ENCODE results near the gene TUBG2. TPM values are rescaled to one million over a fixed set of nuclear protein-coding genes. Genes with fewer than 3 reads are reported as not detected.

TUBG2 gene
- total RNA-seq, 1 experiment from 2014 or later: 21.3 TPM

- Mint-ChIP-seq H3K27ac (ENCODE audit: low read depth, unreplicated experiment) (no peak overlapping the region), H3K4me1 (ENCODE audit: insufficient read depth, unreplicated experiment) (peaks cover 19% of the 10 kb centered on the region), H3K9me3 (ENCODE audit: unreplicated experiment) (no peaks in the 10 kb centered on the region), H3K27me3 (ENCODE audit: insufficient read depth, unreplicated experiment) (no peaks in the 10 kb centered on the region), H3K4me3 (ENCODE audit: unreplicated experiment) (peak overlapping the region; percentile 74), H3K36me3 (ENCODE audit: insufficient read depth, unreplicated experiment) (no peaks in the 10 kb centered on the region)
- CTCF ChIA-PET: interaction anchor here (0.5 to 2.2 kb wide), 9 partner anchors 64 to 1031 kb away, joined by 3 to 12 read pairs (median 3); partner anchors contain the start of gene PSMC3IP
- intact Hi-C loops (cut with micrococcal nuclease): no loop called here
- POLR2A ChIA-PET: interaction anchor here (0.5 to 2.3 kb wide), 6 partner anchors 10 to 105 kb away, joined by 3 to 9 read pairs (median 4); partner anchors contain the start of genes PSMC3IP, RETREG3 and TUBG1
- BruUV-seq (replicated peaks): no TSS peak
- DNase-seq (ENCODE audit: unreplicated experiment): no peak
- no peak for TF ChIP-seq CTCF (IDR thresholded peaks at IDR 0.05; ENCODE audit: unreplicated experiment)
Observed at GRCh38 chr17:42683407-42684034, 24.4 kb downstream of the TUBG2 start.

- no peaks in the 10 kb centered on the region for H3K27me3 Mint-ChIP-seq (ENCODE audit: insufficient read depth, unreplicated experiment)
- peaks cover 19% of the 10 kb centered on the region for H3K4me1 Mint-ChIP-seq (ENCODE audit: insufficient read depth, unreplicated experiment)
- no peaks in the 10 kb centered on the region for H3K36me3 Mint-ChIP-seq (ENCODE audit: insufficient read depth, unreplicated experiment)
- CTCF ChIA-PET: interaction anchor here (0.6 to 2.2 kb wide), 6 partner anchors 67 to 373 kb away, joined by 3 to 12 read pairs (median 3); partner anchors contain the start of genes PSMC3IP, RETREG3 and TUBG1
- no peak for TF ChIP-seq CTCF (IDR thresholded peaks at IDR 0.05; ENCODE audit: unreplicated experiment)
- intact Hi-C loops (cut with micrococcal nuclease): no loop called here
- DNase-seq (ENCODE audit: unreplicated experiment): no peak
- POLR2A ChIA-PET: interaction anchor here (0.5 to 1.6 kb wide), 3 partner anchors 9 to 76 kb away, joined by 3 to 4 read pairs (median 3); partner anchors contain the start of genes RETREG3 and TUBG1
- H3K9me3 Mint-ChIP-seq (ENCODE audit: unreplicated experiment): no peaks in the 10 kb centered on the region
- H3K4me3 Mint-ChIP-seq (ENCODE audit: unreplicated experiment): no peak overlapping the region
- H3K27ac Mint-ChIP-seq (ENCODE audit: low read depth, unreplicated experiment): no peak overlapping the region
- BruUV-seq (replicated peaks): no TSS peak
Observed at GRCh38 chr17:42684929-42685556, 26.0 kb downstream of the TUBG2 start.

- no peak overlapping the region for H3K4me3 Mint-ChIP-seq (ENCODE audit: unreplicated experiment)
- TF ChIP-seq CTCF (IDR thresholded peaks at IDR 0.05; ENCODE audit: unreplicated experiment): no peak
- ChIA-PET POLR2A (interaction anchor here (1.6 kb wide), 1 partner anchor 76 kb away, joined by 4 read pairs; the partner anchor contains the start of genes RETREG3 and TUBG1), CTCF (interaction anchor here (0.5 to 0.6 kb wide), 3 partner anchors 68 to 122 kb away, joined by 3 to 4 read pairs (median 4); partner anchors contain the start of genes RETREG3 and TUBG1)
- no peaks in the 10 kb centered on the region for H3K27me3 Mint-ChIP-seq (ENCODE audit: insufficient read depth, unreplicated experiment)
- H3K4me1 Mint-ChIP-seq (ENCODE audit: insufficient read depth, unreplicated experiment): peaks cover 19% of the 10 kb centered on the region
- no peaks in the 10 kb centered on the region for H3K9me3 Mint-ChIP-seq (ENCODE audit: unreplicated experiment)
- intact Hi-C loops (cut with micrococcal nuclease): no loop called here
- DNase-seq (ENCODE audit: unreplicated experiment): no peak
- no TSS peak for BruUV-seq (replicated peaks)
- H3K36me3 Mint-ChIP-seq (ENCODE audit: insufficient read depth, unreplicated experiment): no peaks in the 10 kb centered on the region
- no peak overlapping the region for H3K27ac Mint-ChIP-seq (ENCODE audit: low read depth, unreplicated experiment)
Observed at GRCh38 chr17:42685831-42686230, 26.7 kb downstream of the TUBG2 start.

GRCh38 chr17:42686520-42687128 is 27.5 kb downstream of the TUBG2 start:
- intact Hi-C loops (cut with micrococcal nuclease): no loop called here
- H3K36me3 Mint-ChIP-seq (ENCODE audit: insufficient read depth, unreplicated experiment): no peaks in the 10 kb centered on the region
- no peaks in the 10 kb centered on the region for H3K27me3 Mint-ChIP-seq (ENCODE audit: insufficient read depth, unreplicated experiment)
- no TSS peak for BruUV-seq (replicated peaks)
- H3K27ac Mint-ChIP-seq (ENCODE audit: low read depth, unreplicated experiment): no peak overlapping the region
- DNase-seq (ENCODE audit: unreplicated experiment): no peak
- TF ChIP-seq CTCF (IDR thresholded peaks at IDR 0.05; ENCODE audit: unreplicated experiment): no peak
- H3K4me3 Mint-ChIP-seq (ENCODE audit: unreplicated experiment): no peak overlapping the region
- CTCF ChIA-PET: no interaction called here
- H3K9me3 Mint-ChIP-seq (ENCODE audit: unreplicated experiment): no peaks in the 10 kb centered on the region
- H3K4me1 Mint-ChIP-seq (ENCODE audit: insufficient read depth, unreplicated experiment): peaks cover 18% of the 10 kb centered on the region
- POLR2A ChIA-PET: interaction anchor here (1.2 kb wide), 1 partner anchor 17 kb away, joined by 3 read pairs; no protein-coding TSS in a partner anchor
